Measurements from ENCODE around the gene SPECC1. TPM values are rescaled to one million over a fixed set of nuclear protein-coding genes. Genes with fewer than 3 reads are reported as not detected.

Gene SPECC1
- total RNA-seq, 2 donors from 2014 or later, result 10.3 to 13.5 TPM

DNA sequence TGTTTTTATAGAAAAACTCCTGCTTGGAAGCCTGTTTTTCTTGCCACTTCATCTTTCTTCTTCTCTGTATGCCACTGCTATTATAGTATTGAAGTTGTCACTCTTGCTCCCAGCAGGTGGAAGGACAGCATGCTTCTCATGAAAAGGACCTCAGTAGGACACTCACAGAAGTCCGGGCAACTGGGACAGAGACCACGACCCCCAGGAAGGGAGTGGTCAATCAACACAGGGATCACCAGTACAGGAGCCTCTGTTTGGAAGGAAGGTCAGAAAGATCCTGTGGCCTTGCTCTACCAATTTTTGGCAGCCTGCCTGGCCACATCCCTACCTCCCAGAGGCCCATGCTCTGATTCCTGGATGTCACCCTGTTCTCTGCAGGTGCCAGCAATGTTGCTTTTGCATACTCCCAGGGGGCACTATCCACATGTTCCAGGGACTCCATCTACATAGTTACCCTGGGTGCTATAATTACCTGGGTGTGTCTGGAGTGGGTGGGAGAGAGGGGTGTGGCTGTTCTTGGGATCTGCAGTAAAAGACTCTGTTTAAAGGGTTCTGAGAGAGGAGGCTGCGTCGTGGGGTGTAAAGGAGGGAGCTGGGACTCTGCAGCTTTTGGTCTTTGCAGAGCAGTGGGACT lies 17.8 kb upstream of the SPECC1 start:
- no peaks in the 10 kb centered on the region for H3K9me3 ChIP-seq
- no peak overlapping the region for H3K27ac ChIP-seq
- peaks cover 0 to 5% of the 10 kb centered on the region in 2 donors for H3K4me1 ChIP-seq
- no peak overlapping the region for H3K4me3 ChIP-seq
- TF ChIP-seq, protein P1, sequence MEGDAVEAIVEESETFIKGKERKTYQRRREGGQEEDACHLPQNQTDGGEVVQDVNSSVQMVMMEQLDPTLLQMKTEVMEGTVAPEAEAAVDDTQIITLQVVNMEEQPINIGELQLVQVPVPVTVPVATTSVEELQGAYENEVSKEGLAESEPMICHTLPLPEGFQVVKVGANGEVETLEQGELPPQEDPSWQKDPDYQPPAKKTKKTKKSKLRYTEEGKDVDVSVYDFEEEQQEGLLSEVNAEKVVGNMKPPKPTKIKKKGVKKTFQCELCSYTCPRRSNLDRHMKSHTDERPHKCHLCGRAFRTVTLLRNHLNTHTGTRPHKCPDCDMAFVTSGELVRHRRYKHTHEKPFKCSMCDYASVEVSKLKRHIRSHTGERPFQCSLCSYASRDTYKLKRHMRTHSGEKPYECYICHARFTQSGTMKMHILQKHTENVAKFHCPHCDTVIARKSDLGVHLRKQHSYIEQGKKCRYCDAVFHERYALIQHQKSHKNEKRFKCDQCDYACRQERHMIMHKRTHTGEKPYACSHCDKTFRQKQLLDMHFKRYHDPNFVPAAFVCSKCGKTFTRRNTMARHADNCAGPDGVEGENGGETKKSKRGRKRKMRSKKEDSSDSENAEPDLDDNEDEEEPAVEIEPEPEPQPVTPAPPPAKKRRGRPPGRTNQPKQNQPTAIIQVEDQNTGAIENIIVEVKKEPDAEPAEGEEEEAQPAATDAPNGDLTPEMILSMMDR (IDR thresholded peaks at IDR 0.05), result no peak
- no peaks in the 10 kb centered on the region for H3K27me3 ChIP-seq
- peak; percentile 38 for DNase-seq (ENCODE audit: low spot score)
- H3K36me3 ChIP-seq, result no peaks in the 10 kb centered on the region

DNA sequence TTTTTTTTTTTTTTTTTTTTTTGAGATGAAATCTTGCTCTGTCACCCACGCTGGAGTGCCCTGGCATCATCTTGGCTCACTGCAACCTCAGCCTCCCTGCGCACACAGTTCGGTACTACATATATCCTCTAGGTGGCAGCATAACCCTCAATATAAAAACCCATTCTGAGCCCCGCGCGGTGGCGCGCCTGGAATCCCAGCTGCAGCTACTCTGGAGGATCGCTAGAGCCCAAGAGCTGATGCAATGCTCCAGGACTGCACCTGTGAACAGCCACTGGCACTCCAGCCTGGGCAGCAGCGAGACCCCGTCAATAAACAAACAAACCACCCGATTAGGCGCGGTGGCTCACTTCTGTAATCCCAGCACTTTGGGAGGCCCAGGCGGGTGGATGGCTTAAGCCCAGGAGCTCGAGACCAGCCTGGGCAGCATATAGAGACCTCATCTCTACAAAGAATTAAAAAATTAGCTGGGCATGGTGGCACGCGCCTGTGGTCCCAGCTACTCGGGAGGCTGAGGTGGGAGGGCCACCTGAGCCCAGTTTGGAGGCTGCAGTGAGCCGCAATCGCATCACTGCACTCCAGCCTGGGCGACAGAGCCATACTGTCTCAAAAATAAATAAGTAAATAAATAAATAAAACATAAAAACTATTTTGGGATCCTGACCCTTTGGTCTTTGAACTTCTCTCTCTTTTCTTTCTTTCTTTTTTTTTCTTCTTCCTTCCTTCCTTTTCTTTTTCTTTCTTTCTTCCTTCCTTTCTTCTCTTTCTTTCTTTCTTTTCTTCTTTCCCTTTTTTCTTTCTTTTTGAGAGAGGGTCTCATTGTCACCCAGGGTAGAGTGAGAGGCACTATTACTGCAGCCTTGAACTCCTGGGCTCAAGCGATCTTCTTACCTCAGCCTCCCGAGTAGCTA lies 16.1 kb upstream of the SPECC1 start:
- no peak overlapping the region for H3K27ac ChIP-seq
- H3K4me1 ChIP-seq, result peaks cover 0 to 5% of the 10 kb centered on the region in 2 donors
- no peaks in the 10 kb centered on the region for H3K27me3 ChIP-seq
- H3K36me3 ChIP-seq, result no peaks in the 10 kb centered on the region
- H3K4me3 ChIP-seq, result no peak overlapping the region
- H3K9me3 ChIP-seq, result no peaks in the 10 kb centered on the region
- TF ChIP-seq, protein P1 (IDR thresholded peaks at IDR 0.05), result peak; percentile 67 to 81
- DNase-seq (ENCODE audit: low spot score), result peak; percentile 92

DNA sequence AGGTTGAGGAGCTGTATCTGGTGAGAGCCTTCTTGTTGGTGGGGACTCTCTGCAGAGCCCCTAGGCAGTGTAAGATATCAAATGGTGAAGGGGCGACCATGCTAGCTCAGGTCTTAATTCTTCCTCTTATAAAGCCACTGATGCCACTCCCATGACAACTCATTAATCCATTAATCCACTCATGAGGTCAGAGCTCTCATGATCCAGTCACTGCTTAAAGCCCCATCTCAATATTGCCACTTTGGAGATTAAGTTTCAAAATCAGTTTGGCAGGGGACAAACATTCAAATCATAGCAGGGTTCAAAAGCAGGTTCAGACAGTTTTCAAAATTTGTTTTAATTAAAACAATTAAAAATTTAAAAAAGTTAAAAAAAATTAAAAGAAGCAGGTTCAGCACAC lies 13.1 kb upstream of the SPECC1 start:
- Histone ChIP-seq H3K4me1 (peaks cover 0 to 5% of the 10 kb centered on the region in 2 donors), H3K27me3 (no peaks in the 10 kb centered on the region), H3K9me3 (no peaks in the 10 kb centered on the region), H3K4me3 (no peak overlapping the region), H3K36me3 (no peaks in the 10 kb centered on the region), H3K27ac (no peak overlapping the region)
- TF ChIP-seq, protein P1 (IDR thresholded peaks at IDR 0.05), result no peak
- no peak for DNase-seq (ENCODE audit: low spot score)

DNA sequence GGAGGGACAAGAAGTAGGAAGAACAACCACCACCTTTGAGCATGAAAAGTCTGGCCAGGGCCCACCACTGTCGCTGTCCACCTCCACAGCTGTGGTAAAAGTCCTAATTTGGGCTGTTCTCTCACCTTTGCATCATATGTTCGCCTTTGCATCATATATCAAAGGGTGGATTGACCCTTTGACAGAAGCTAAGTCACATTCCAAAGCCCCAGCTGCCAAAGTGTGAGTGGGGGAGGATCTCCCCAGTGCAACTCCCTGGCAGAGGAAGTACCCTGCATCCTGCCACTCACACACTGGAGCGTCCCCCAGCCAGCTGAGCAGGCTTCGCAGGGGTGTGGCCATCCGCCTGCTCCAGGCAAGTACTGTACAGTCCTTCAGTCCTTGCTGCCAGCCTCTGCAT lies 12.7 kb upstream of the SPECC1 start:
- TF ChIP-seq, protein P1 (IDR thresholded peaks at IDR 0.05), result no peak
- no peaks in the 10 kb centered on the region for H3K36me3 ChIP-seq
- peaks cover 0 to 5% of the 10 kb centered on the region in 2 donors for H3K4me1 ChIP-seq
- DNase-seq (ENCODE audit: low spot score), result no peak
- H3K9me3 ChIP-seq, result no peaks in the 10 kb centered on the region
- no peak overlapping the region for H3K27ac ChIP-seq
- H3K4me3 ChIP-seq, result no peak overlapping the region
- no peaks in the 10 kb centered on the region for H3K27me3 ChIP-seq

DNA sequence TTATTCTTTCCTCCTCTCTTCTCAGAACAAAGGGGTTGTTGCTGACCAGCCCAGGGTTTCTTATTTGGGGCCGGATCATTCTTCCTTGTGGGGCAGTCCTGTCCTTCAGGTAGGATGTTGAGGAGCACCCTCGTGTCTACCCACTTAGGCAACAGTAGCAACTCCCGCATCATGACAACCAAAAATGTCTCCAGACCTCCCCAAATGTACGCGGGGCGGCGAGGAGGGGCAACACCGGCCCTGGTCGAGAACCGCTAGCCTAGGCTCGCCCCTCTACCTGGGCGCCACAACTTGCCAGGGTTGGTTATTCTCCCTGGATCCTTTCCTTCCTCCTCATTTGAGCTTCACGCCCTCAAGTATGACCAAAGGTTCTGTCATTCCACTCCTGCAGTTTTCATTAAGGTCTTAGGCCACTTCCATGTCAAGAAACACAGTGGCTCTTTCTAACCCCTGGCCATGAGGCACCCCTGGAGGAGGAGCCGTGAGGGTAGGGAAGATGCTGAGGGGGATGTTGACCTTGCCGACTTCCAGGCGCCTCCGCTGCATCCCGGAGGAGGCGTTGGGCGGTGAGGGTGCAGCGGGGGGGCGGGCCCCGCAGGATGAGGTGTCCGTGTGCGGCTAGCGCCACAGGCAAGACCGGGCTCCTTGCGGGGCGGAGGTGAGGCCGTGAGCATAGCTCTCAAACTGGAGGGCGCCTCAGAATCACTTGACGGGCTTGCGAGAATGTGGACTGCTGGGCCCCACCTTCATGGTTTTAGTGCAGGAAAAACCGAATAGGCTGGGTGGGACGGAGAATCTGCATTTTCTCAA lies 712 bp upstream of the SPECC1 start:
- no peaks in the 10 kb centered on the region for H3K27me3 ChIP-seq

More for the DNA sequence above, 712 bp upstream of the SPECC1 start:
- DNase-seq (ENCODE audit: low spot score), result no peak
- Histone ChIP-seq H3K36me3 (no peaks in the 10 kb centered on the region), H3K4me1 (peaks cover 0 to 11% of the 10 kb centered on the region in 2 donors), H3K4me3 (peak overlapping the region; percentile 59 to 87), H3K27ac (peak overlapping the region; percentile 75 to 91), H3K9me3 (no peaks in the 10 kb centered on the region)
- TF ChIP-seq, protein P1 (IDR thresholded peaks at IDR 0.05), result no peak
